Measurements from ENCODE around the gene SDHAF1.
"Not testable (repeated sequence)": the region's sequence is repeated elsewhere in the genome, so short reads cannot be mapped to it uniquely, and the experiment has no call there.

The SDHAF1 gene

DNA sequence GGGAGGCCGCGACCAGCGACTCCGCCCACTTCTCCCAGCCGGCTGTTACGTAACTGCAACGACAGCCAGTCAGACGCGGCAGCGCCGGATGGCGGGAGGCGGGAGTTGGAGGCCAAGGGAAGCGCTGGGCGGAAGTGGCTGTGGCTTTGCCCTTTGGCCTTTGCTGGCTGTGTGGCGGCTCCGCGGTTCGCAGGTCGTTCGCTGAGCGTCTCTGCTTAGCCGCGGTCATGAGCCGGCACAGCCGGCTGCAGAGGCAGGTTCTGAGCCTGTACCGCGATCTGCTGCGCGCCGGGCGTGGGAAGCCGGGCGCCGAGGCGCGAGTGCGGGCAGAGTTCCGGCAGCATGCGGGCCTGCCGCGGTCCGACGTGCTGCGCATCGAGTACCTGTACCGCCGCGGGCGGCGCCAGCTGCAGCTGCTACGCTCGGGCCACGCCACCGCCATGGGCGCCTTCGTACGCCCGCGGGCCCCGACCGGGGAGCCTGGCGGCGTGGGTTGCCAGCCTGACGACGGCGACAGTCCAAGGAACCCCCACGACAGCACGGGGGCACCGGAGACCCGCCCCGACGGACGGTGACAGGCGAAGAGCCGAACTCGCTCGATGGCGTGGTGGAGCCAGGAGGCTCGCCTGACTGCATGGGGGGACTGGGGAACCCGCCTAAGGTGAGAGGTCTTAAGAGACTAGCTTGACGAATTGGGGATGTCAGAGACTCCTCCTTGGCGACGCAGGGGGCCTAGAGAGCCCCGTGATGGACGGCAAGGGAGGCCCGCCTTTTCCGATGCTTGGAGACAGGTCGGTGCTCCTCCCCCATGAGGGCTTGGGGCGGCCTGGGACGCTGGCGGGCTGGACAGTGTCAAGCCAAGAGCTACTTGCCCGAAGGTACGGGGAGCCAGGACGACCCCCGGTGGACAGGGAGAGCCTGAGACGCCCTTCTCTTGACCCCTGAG lies at the start of gene SDHAF1:
Gene SDHAF1 (plus strand): TSS at position 141 of the 946 bp plus-strand sequence. CDS start 87 bp downstream, at position 228.
- peak; percentile 96 for DNase-seq (ENCODE audit: low spot score)

- DNase-seq (ENCODE audit: low spot score) = no peak
These were observed 48.8 kb upstream of the SDHAF1 start for GRCh38 chr19:35946203-35946602.

GRCh38 chr19:35949131-35949530 lies 45.9 kb upstream of the SDHAF1 start:
- no peak for DNase-seq (ENCODE audit: low spot score)

DNA sequence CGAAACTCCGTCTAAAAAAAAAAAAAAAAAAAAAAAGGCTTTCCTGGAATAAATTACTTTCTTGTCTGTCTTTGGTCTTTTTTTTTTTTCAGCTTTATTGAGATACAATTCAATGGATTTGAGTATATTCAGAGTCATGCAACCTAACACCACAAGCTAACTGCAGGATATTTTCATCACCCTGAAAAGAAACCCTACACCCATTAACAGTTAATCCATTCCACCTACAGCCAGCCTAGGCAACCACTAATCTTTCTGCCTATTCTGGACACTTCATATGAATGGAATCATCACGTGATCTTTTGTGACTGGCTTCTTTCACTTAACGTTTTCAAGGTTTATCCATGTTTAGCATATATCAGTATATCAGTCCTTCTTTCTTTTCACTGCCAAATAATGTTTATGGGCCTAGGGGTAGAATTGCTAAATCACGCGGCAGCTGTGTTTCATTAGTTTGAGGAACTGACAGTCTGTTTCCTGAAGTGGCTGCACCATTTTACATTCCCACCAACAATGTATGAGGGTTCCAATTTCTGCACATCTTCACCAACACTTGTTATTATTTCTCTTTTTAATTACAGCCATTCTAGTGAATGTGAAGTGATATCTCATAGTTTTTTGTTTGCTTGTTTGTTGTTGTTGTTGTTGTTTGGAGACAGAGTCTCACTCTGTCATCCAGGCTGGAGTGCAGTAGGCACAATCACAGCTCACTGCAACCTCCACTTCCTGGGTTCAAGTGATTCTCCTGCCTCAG lies 38.9 kb upstream of the SDHAF1 start:
- no peak for DNase-seq (ENCODE audit: low spot score)

- not testable (repeated sequence) for DNase-seq (ENCODE audit: low spot score)
These were observed 37.6 kb upstream of the SDHAF1 start for GRCh38 chr19:35957411-35957810.

DNA sequence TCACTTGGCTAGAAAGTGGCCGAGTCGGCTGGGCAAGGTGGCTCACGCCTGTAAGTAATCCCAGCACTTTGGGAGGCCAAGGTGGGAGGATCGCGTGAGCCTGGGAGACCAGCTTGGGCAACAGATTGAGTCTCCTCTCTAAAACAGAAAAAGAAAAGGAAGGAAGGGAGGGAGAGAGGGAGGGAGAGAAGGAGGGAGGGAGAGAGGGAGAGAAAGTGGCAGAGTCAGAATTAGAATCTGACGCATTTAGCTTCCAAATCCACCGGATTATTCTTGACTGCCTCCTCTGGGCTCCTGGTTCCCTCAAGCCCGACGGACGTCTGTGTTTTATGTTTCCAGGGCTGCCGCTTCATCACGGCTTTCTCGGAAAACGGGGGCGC lies 36.3 kb upstream of the SDHAF1 start:
- no peak for DNase-seq (ENCODE audit: low spot score)

DNA sequence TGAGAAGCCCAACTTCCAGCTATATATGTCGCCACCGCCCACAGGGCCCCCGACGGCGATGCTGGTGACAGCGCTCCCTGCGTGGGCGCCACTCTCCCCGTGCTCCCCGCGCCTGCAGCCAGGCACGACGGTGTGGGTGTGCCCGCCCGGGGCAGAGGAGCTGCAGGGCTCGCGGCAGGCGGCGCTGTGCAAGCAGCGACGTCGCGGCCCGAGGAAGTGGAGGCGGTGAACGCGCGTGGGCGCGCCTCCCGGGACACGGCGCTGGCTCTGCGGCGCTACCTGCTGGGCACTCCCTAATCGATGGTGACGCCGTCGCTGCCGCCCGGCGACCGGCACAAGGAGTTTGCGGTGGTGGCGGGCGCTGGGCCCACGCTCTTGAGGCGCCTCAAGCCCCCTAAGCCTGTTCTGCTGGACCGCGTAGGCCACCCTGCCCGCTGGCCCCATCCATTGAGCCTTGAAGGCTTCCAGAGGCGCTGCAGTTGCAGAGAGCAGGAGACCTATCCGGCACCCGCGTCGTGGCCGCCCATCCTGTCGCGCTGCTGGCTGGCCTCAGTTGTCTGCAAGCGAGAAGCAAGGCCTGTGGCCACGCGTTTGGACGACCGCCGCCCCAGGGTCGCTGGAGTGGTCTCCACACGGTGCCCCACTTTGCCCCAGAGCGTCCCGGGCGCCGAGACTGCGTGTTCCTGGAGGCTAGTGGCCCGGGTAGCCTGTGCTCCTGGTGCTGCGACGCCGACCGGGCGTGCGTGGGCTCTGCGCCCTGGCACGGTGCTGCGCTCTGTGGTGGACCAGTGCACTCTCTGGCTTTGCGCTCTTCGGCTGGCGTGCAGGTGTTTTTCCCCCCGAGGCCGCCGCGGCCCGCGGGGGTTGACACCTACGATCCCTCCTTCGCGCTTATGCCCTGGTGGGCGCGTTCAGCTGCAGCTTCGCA lies 35.7 kb upstream of the SDHAF1 start:
- peak; percentile 51 for DNase-seq (ENCODE audit: low spot score)

DNA sequence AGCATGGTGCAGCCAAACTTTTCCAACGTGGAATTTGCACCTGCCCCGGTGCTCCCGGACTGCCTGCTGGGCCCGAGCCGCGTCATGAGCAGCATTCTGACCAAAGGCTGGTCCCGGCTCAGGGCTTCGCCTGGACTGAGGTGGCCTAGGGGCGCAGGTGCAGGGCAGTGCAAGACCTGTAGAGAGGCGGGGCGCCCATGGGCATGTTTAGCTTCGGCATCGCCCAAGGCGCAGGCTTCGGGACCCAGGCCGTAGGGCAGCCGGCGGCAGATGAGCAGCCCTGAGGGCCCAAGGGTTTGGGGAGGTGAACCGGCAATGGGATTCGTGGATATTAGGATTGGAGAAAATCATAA lies 35.0 kb upstream of the SDHAF1 start:
- no peak for DNase-seq (ENCODE audit: low spot score)

GRCh38 chr19:35960432-35960972 lies 34.5 kb upstream of the SDHAF1 start:
- no peak for DNase-seq (ENCODE audit: low spot score)

DNA sequence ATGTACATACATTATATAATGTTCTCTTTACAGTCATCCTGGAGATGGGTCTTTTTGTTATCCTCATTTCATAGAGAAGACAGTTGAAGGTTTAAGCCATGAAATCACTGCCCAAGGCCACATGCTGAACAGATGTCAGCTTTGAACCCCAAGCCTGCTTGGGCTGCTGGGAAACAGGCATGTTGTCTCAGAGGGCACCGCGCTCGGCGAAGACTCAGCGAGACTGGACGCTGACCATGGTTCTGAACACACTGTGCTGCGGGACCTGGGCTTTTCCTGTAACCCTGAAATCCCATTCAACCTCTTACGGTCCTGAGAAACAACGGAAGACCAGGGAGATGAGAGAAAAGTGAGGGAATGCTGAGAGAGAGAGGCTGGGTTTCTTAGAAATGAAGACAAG lies 31.5 kb upstream of the SDHAF1 start:
- DNase-seq (ENCODE audit: low spot score) = no peak

DNA sequence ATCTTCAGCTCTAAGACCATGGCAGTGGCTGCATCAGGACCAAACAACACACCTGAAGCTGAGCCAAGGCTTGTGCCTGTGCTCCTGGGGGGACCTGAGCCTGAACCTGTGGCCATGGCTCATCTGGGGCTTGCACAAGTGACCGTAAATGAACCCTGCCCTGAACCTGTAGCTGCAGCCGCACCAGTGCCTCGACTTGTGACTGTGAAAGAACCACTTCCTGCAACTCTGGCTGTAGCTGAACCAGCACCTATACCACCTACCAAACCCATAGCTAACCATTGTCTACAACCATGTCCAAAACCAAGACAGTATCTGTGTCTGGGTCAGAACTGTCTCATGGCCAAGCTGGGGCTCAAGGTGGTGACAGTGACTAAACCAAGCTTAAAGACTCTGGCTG lies 28.2 kb upstream of the SDHAF1 start:
- no peak for DNase-seq (ENCODE audit: low spot score)

DNA sequence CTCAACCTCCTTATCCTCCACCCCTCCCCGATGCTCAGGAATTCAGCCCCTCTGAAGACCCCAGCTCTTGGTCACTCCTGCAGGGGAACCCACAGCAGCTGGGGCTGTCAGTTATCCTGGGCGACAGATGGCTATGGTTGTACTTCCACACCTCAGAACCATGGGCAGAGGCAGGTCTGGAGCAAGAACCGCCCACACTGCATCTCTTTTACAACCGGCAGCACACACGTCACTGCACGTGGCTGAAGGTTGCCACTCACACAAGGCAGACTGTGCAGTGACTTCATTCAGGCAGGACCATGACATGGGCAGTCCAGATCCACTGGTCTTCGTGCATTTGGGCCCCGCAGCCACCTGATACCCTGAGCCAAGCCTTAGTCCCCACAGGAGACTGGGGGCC lies 21.5 kb upstream of the SDHAF1 start:
- DNase-seq (ENCODE audit: low spot score) = no peak

DNA sequence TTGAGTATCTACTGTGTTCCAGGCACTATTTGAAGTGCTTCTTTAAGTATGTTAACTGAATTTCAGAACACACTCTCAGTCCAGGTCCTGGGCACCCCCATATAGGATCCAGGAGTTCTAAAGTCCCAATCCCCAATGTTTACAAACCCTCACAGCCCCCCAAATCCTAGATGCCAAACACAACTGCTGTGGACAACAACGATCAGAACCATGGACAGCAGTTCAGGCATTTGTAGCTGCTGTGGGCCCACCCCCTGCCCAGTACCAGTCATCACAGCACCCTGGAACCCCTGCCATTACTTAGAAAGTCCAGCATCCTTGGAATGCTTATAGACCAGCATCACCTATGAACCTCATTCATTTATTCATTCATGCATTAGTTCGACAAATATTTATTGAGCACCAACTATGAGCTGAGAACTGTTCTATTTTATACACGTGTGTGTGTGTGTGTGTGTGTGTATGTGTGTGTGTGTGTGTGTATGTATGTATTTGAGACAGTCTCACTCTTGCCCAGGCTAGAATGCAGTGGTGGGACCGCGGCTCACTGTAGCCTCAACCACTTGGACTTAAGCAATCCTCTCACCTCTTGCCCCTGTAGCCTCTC lies 19.3 kb upstream of the SDHAF1 start:
- peak; percentile 32 for DNase-seq (ENCODE audit: low spot score)

- DNase-seq (ENCODE audit: low spot score) = peak; percentile 69
These were observed 17.4 kb upstream of the SDHAF1 start for GRCh38 chr19:35977446-35978222.

DNA sequence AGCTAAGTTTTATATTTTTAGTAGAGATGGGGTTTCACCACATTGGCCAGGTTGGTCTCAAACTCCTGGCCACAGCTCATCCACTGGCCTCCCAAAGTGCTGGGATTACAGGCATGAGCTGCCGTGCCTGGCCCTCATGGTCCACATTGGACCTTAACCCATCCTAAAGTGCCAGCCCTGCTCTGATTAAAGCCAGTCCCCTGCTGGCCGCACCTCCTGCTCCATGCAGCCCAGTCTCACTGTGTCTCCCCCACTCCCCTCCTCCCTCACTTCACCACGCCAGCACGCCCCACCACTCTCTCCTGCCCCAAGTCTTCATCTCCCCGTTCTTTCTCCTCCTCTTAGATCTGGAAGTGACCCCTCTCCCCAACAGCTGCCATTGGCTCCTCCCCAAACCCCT lies 16.7 kb upstream of the SDHAF1 start:
- DNase-seq (ENCODE audit: low spot score) = no peak

DNA sequence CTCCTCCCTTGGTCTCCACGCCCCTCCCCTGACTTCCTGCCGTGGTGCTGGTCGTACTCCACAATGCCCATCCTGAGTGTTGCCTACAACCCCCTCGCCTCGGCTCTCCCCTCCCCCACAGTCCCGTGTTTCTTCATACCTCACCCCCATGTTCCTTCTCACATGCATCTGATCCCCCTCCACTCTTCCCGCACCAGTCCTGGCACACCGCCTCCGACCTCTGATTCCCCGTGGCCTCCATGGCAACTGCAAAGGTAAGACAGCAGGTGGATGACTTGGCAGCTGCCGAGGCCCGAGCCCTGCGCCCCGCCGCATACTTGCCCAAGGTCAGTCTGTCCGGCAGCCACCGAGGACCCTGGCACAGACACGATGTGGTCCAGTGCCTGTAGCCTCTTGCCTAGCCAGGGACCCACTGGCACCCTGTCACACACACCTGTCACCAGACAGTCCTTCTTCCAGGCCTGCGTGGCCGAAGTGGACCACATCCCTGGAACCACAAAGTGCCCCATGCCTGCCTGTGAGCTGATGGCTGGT lies 16.1 kb upstream of the SDHAF1 start:
- DNase-seq (ENCODE audit: low spot score) = no peak

GRCh38 chr19:35980997-35981396 lies 14.0 kb upstream of the SDHAF1 start:
- DNase-seq (ENCODE audit: low spot score) = not testable (repeated sequence)

DNA sequence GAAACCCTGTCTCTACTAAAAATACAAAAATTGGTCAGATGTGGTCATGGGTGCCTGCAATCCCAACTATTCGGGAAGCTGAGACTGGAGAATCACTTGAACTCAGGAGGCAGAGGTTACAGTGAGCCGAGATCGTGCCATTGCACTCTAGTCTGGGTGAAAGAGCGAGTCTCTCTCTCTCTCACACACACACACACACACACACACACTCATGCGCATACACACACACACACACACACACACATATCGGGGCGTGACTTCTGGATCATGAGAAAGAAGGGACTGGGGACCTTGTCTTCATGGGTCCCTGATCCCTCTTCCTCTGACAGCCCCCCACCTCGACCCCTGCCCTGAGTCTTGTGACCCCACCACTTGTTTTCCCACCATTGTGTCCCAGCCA lies 11.8 kb upstream of the SDHAF1 start:
- DNase-seq (ENCODE audit: low spot score) = no peak

DNA sequence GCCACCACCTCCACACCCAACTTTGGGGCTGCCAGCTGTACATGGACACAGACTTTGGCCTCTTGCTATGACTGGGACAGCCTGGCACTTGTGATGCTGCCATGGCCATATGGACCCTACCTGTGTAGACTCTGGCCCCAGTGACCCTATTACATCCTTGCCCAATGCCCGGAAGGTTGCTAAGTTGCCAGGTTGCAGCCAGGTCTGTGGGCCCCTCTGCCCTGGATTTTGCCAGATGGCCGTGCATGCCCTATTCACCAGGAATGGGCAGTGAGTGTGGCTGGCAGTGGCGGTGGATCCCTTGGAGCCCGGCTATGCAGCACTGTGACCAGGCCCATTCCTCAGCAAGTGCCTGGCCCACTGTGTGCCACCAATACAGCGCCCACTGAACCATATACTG lies 8.9 kb upstream of the SDHAF1 start:
- DNase-seq (ENCODE audit: low spot score) = no peak

Data from germinal center (tissue), 1 donor.